GM23248 (cell line): ENCODE measurements around the gene SLC19A1. TPM values are rescaled to one million over a fixed set of nuclear protein-coding genes. Genes with fewer than 3 reads are reported as not detected.

Experiments
- DNase-seq: peaks from one replicate; pipeline ENCODE4 v3.0.0-alpha.2; 2015
- H2AFZ ChIP-seq: fragments of 200-600 bp; sonication (generic); 2 replicates; pipeline ENCODE4 v1.6.1; 2016; ENCODE audit warnings: antibody characterized with exemption
- H3F3A ChIP-seq: fragments of 200-600 bp; sonication (generic); 2 replicates; pipeline ENCODE4 v1.6.1; 2016; ENCODE audit warnings: mild to moderate bottlenecking, antibody characterized with exemption, mixed run types; ENCODE audit not compliant: insufficient read depth
- H3K27ac ChIP-seq: fragments of 200-600 bp; sonication (generic); 2 replicates; pipeline ENCODE4 v1.5.1; 2016; ENCODE audit warnings: mild to moderate bottlenecking
- H3K27me3 ChIP-seq: fragments of 200-600 bp; sonication (generic); replicated peaks from 2 replicates; pipeline ENCODE4 v1.6.1; 2016; ENCODE audit warnings: mild to moderate bottlenecking; ENCODE audit not compliant: insufficient read depth
- H3K36me3 ChIP-seq: fragments of 200-600 bp; sonication (generic); 2 replicates; pipeline ENCODE4 v1.6.1; 2016; ENCODE audit warnings: low read depth, mild to moderate bottlenecking
- H3K4me1 ChIP-seq: fragments of 200-600 bp; sonication (generic); 2 replicates; pipeline ENCODE4 v1.6.1; 2016; ENCODE audit warnings: mild to moderate bottlenecking; ENCODE audit not compliant: insufficient read depth
- H3K4me2 ChIP-seq: fragments of 200-600 bp; sonication (generic); one replicate; pipeline ENCODE4 v1.6.1; 2016; ENCODE audit warnings: mild to moderate bottlenecking; ENCODE audit not compliant: unreplicated experiment
- H3K4me3 ChIP-seq: fragments of 200-600 bp; sonication (generic); 2 replicates; pipeline ENCODE4 v1.5.1; 2016; ENCODE audit warnings: mild to moderate bottlenecking
- H3K79me2 ChIP-seq: fragments of 200-600 bp; sonication (generic); 2 replicates; pipeline ENCODE4 v1.6.1; 2016; ENCODE audit warnings: mild to moderate bottlenecking; ENCODE audit not compliant: insufficient read depth
- H3K9ac ChIP-seq: fragments of 200-600 bp; sonication (generic); 2 replicates; pipeline ENCODE4 v1.6.1; 2016; ENCODE audit warnings: mild to moderate bottlenecking
- H3K9me2 ChIP-seq: fragments of 200-600 bp; sonication (generic); 2 replicates; pipeline ENCODE4 v1.6.1; 2016; ENCODE audit warnings: mixed run types, mild to moderate bottlenecking, moderate library complexity; ENCODE audit not compliant: insufficient read depth
- H3K9me3 ChIP-seq: fragments of 200-600 bp; sonication (generic); one replicate; pipeline ENCODE4 v1.6.1; 2017; ENCODE audit warnings: low read depth
- H4K20me1 ChIP-seq: fragments of 200-600 bp; sonication (generic); 2 replicates; pipeline ENCODE4 v1.6.0; 2016; ENCODE audit not compliant: insufficient read depth
- EZH2 ChIP-seq: fragments of 200-600 bp; sonication (generic); IDR thresholded peaks from 2 replicates; pipeline ENCODE4 v1.6.1; 2018; ENCODE audit warnings: antibody characterized with exemption, mild to moderate bottlenecking; ENCODE audit not compliant: insufficient read depth, poor library complexity, severe bottlenecking
- EZH2phosphoT487 ChIP-seq: fragments of 200-600 bp; sonication (generic); IDR thresholded peaks from 2 replicates; pipeline ENCODE4 v1.6.1; 2018; ENCODE audit warnings: antibody characterized with exemption, moderate library complexity, mild to moderate bottlenecking, low read depth; ENCODE audit not compliant: insufficient read depth
- WGBS, 2 experiments: methylation state at CpG; one replicate each; pipeline ENCODE4 v1.1.6; 2015 to 2017; ENCODE audit warnings: low lambda C conversion rate in 2 of 2, low coverage in 1 of 2; ENCODE audit errors: missing lambda C conversion rate in 2 of 2; 5-methylcytosine and 5-hydroxymethylcytosine counted together
- in situ Hi-C: fragments of 300-500 bp; cut with MboI; formaldehyde crosslinking; loops from 2 replicates; pipeline ENCODE4 v1.15.0; 2020
- polyA plus RNA-seq: library from polyadenylated mRNA; unstranded; fragments of >200 nt; fragmentation: Nextera tagmentation; extraction: Ambion mirVana; gene quantifications from 2 replicates; pipeline ENCODE4 v1.2.1, GENCODE V29; 2016
- total RNA-seq: library from RNA; depleted of rRNA; stranded (reverse); fragments of >200 nt; shearing (Covaris generic); gene quantifications from 2 replicates; pipeline ENCODE4 v1.2.3, GENCODE V29; 2014

The SLC19A1 gene
- total and polyA plus RNA-seq, 2 experiments from 2014 or later = 7.8 to 8.4 TPM

- Histone ChIP-seq H3K79me2 (no peaks in the 10 kb centered on the region), H3K9me2 (no peaks in the 10 kb centered on the region), H3K9ac (peak overlapping the region; percentile 47), H3K4me3 (peak overlapping the region; percentile 70), H3K27ac (no peak overlapping the region), H3K9me3 (no peaks in the 10 kb centered on the region), H3K4me1 (no peaks in the 10 kb centered on the region), H2AFZ (peak overlapping the region; percentile 84), H4K20me1 (no peaks in the 10 kb centered on the region), H3K27me3 (peaks cover 24% of the 10 kb centered on the region), H3K36me3 (no peaks in the 10 kb centered on the region), H3K4me2 (peak overlapping the region; percentile 75), H3F3A (no peaks in the 10 kb centered on the region)
- DNase-seq = no peak
- TF ChIP-seq EZH2 (no peak), EZH2phosphoT487 (no peak)
- in situ Hi-C loops = no loop called here
- 40 to 41% methylated on average over 41 of the region's 41 CpGs for WGBS, 2 experiments
Measured at GRCh38 chr21:45589686-45590245, 47.5 kb upstream of the SLC19A1 start.

GRCh38 chr21:45588871-45589491 lies 46.7 kb upstream of the SLC19A1 start:
- Histone ChIP-seq H3K36me3 (no peaks in the 10 kb centered on the region), H3K4me1 (no peaks in the 10 kb centered on the region), H3K27me3 (peaks cover 24% of the 10 kb centered on the region), H3K9me2 (no peaks in the 10 kb centered on the region), H3K9me3 (no peaks in the 10 kb centered on the region), H3K27ac (no peak overlapping the region), H4K20me1 (no peaks in the 10 kb centered on the region), H2AFZ (no peak overlapping the region), H3K4me2 (no peak overlapping the region), H3K79me2 (no peaks in the 10 kb centered on the region), H3F3A (no peaks in the 10 kb centered on the region), H3K4me3 (no peak overlapping the region), H3K9ac (no peak overlapping the region)
- DNase-seq = no peak
- in situ Hi-C loops = no loop called here
- WGBS, 2 experiments = 83 to 86% methylated on average over 5 of the region's 5 CpGs
- TF ChIP-seq EZH2 (no peak), EZH2phosphoT487 (no peak)

GRCh38 chr21:45588086-45588825 lies 46.0 kb upstream of the SLC19A1 start:
- Histone ChIP-seq H3K27me3 (peaks cover 27% of the 10 kb centered on the region), H4K20me1 (no peaks in the 10 kb centered on the region), H3K9me2 (no peaks in the 10 kb centered on the region), H3K36me3 (no peaks in the 10 kb centered on the region), H3K4me1 (no peaks in the 10 kb centered on the region), H2AFZ (no peak overlapping the region), H3K9me3 (no peaks in the 10 kb centered on the region), H3K9ac (no peak overlapping the region), H3F3A (no peaks in the 10 kb centered on the region), H3K4me2 (no peak overlapping the region), H3K4me3 (no peak overlapping the region), H3K79me2 (no peaks in the 10 kb centered on the region), H3K27ac (no peak overlapping the region)
- 66 to 67% methylated on average over 10 of the region's 10 CpGs for WGBS, 2 experiments
- TF ChIP-seq EZH2 (no peak), EZH2phosphoT487 (no peak)
- no peak for DNase-seq
- in situ Hi-C loops = no loop called here

GRCh38 chr21:45586289-45586858 lies 44.1 kb upstream of the SLC19A1 start:
- Histone ChIP-seq H4K20me1 (no peaks in the 10 kb centered on the region), H3K9ac (no peak overlapping the region), H3K27ac (no peak overlapping the region), H3K27me3 (peaks cover 30% of the 10 kb centered on the region), H3K79me2 (no peaks in the 10 kb centered on the region), H3K36me3 (no peaks in the 10 kb centered on the region), H2AFZ (no peak overlapping the region), H3F3A (no peaks in the 10 kb centered on the region), H3K4me1 (no peaks in the 10 kb centered on the region), H3K9me2 (no peaks in the 10 kb centered on the region), H3K4me2 (no peak overlapping the region), H3K4me3 (no peak overlapping the region), H3K9me3 (no peaks in the 10 kb centered on the region)
- 25 to 32% methylated on average over 5 of the region's 5 CpGs for WGBS, 2 experiments
- TF ChIP-seq EZH2phosphoT487 (no peak), EZH2 (no peak)
- in situ Hi-C loops = no loop called here
- no peak for DNase-seq
